Raji (cell line): ENCODE results near the gene GSE1.

Source experiments
- POLR2A ChIP-seq: IDR thresholded peaks from 2 replicates; pipeline ENCODE4 v1.6.1; 2011; ENCODE audit warnings: low read depth, low read length, control low read depth; ENCODE audit not compliant: insufficient read depth

GSE1 gene

DNA sequence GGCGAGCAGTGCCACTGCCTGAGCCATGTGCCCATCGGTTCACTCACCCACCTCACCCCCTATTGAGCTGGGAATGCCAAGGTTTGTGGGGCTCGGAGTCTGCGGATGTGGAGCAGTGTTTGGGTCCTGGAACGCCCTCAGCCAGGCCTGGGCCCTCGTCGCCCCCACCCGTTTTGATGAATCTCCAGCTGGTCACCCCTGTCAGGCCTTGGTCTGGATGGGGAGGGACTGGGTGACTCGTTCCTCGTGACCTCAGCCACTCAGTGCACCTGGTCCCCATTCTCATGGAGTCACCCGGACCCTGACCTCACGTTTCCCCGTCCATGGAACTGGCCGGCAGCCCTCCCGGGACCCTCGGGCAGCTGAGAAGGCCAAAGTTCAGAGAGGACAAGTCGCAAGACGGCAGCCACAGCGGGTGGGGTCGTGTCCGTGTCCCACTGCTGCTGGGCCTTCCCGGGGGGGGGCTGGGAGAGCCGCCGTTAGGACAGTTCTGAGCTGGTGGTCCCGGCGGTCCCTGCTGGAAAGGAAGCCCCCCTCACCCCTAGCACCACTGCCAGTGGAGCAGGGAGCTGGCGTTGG, 23.2 kb downstream of the GSE1 start:
- TF ChIP-seq POLR2A, result no peak

- TF ChIP-seq POLR2A, result no peak
These were observed 24.1 kb downstream of the GSE1 start for GRCh38 chr16:85637061-85637807.

GRCh38 chr16:85637808-85638647, 24.9 kb downstream of the GSE1 start:
- TF ChIP-seq POLR2A, result no peak

DNA sequence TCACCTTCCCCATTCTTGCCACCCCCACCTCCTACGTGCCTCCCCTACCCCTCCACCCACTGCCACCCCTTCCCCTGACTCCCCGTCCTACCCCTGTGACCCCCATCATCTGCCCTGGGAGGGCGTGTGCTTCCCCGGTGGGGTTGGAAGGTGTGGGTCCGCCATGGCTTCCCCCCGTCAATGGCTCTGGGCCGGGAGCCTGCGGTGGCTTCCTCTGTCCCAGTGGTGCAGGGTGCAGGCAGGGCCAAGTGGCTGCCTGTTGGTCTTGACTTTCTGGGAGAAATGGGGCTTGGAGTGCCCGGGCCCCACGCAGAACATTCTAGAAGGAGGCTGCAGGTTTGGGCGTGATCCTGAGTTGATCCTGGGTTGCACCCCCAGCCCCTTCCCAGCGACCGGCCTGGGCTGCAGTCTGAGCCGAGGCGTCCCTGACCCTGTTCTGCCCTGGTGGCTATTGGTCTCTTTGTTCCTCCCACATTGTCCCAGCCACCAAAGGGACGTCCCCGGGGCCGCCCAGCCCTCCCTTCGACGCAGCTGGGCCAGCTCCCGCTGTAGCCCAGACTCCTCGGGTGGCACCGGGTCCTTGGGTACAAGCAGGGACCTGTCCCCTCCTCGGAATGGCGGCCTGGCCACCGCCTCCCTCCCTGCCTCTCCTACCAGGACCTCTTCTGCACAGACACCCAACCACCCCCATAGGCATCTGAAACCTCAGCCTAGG, 25.7 kb downstream of the GSE1 start:
- TF ChIP-seq POLR2A, result no peak

GRCh38 chr16:85639529-85640253, 26.6 kb downstream of the GSE1 start:
- TF ChIP-seq POLR2A, result no peak

- TF ChIP-seq POLR2A, result no peak
These were observed 27.1 kb downstream of the GSE1 start for GRCh38 chr16:85640254-85640558.

GRCh38 chr16:85640585-85640984, 27.5 kb downstream of the GSE1 start:
- TF ChIP-seq POLR2A, result no peak

- no peak for TF ChIP-seq POLR2A
These were observed 28.2 kb downstream of the GSE1 start for GRCh38 chr16:85641305-85641704.

DNA sequence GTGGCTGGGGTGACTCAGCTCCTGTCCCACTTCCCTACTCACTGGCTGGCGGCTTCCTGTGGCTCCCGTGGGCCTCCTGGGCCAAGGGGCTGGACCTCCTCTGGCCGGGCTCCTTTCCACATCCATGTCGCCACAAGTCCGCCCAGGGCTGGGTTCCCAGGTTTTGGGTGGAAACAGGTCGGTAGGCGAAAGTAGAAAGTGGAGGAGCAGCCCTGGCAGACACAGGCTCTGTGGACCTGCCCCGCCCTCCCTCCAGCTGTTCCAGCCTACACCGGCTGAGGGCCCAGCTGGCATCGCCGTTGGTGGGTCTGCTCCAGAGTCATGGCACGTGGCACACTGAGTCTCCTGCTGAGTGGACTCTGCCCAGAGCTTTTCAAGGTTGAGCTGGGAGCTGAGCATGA, 28.7 kb downstream of the GSE1 start:
- TF ChIP-seq POLR2A, result no peak

- no peak for TF ChIP-seq POLR2A
These were observed 29.7 kb downstream of the GSE1 start for GRCh38 chr16:85642762-85643358.

GRCh38 chr16:85643631-85644030, 30.5 kb downstream of the GSE1 start:
- no peak for TF ChIP-seq POLR2A

DNA sequence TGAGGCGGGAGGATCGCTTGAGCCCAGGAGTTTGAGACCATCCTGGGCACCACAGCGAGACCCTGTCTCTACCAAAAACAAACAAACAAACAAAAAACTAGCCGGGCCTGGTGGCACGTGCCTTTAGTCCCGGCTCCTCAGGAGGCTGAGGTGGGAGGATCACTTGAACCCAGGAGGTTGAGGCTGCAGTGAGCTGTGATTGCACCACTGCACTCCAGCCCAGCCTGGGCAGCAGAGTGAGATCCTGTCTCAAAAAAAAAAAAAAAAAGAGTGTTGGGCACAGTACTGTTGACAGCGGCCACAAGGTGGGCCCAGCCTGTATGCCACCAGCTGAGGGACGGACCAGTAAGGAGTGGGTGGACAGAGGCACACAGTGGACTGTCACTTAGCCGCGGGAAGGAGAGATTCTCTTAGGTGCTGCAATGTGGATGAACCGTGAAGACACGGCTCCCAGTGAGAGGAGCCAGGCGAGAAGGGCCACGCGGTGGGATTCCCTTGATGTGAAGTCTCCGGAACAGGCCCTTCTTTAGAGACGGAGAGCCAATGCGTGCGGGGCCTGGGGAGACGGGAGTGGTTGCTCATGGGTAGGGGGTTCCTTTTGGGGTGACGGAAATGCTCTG, 31.1 kb downstream of the GSE1 start:
- TF ChIP-seq POLR2A, result no peak

- no peak for TF ChIP-seq POLR2A
These were observed 32.0 kb downstream of the GSE1 start for GRCh38 chr16:85645021-85645589.
